ENCODE data around the gene COX15.

GRCh38 chr10:99756159-99756558 lies 24.2 kb upstream of the COX15 start:
- no peak for TF ChIP-seq EZH2 (IDR thresholded peaks at IDR 0.05; ENCODE audit: borderline replicate concordance, low read length)
- TF ChIP-seq CTCF (IDR thresholded peaks at IDR 0.05; ENCODE audit: low read length), result no peak

Data from OCI-LY1 (cell line).